HL-60 (cell line): Measurements from ENCODE around the gene ZBTB21.

Experiments used
- DNase-seq, 2 experiments: peaks; one replicate each; pipeline ENCODE4 v3.0.0-alpha.2; 2010 to 2020; ENCODE audit warnings: low read depth in 1 of 2, low spot score in 1 of 2
- H3K27ac ChIP-seq: fragments of 250-450 bp; sonication (Bioruptor Pico); replicated peaks from 2 replicates; pipeline ENCODE4 v1.5.1; 2020; ENCODE audit warnings: mild to moderate bottlenecking, moderate library complexity
- H3K27me3 ChIP-seq: fragments of 250-450 bp; sonication (Bioruptor Pico); 2 replicates; pipeline ENCODE4 v1.5.1; 2021; ENCODE audit warnings: mild to moderate bottlenecking, moderate library complexity; ENCODE audit not compliant: insufficient read depth, poor library complexity, severe bottlenecking
- H3K4me3 ChIP-seq: replicated peaks from 2 replicates; pipeline ENCODE4 v1.5.1; 2011; ENCODE audit warnings: mild to moderate bottlenecking, control low read depth, low read length; ENCODE audit not compliant: insufficient read depth
- GABPA ChIP-seq: IDR thresholded peaks from 2 replicates; pipeline ENCODE4 v1.6.1; 2012; ENCODE audit warnings: low read depth
- POLR2AphosphoS5 ChIP-seq: IDR thresholded peaks from 2 replicates; pipeline ENCODE4 v1.6.1; 2012; ENCODE audit warnings: low read depth
- SPI1 ChIP-seq: IDR thresholded peaks from 2 replicates; pipeline ENCODE4 v1.6.1; 2012; ENCODE audit warnings: low read depth, mild to moderate bottlenecking, borderline replicate concordance
- TF ChIP-seq, protein P1 (sequence below): IDR thresholded peaks from one replicate; pipeline ENCODE4 v1.5.1; 2011; ENCODE audit warnings: low read length, control low read depth, inconsistent platforms; ENCODE audit not compliant: insufficient read depth
- TF ChIP-seq, protein P2 (sequence below): IDR thresholded peaks from 2 replicates; pipeline ENCODE4 v1.6.1; 2012; ENCODE audit warnings: low read depth; ENCODE audit not compliant: insufficient replicate concordance

ZBTB21 gene

DNA sequence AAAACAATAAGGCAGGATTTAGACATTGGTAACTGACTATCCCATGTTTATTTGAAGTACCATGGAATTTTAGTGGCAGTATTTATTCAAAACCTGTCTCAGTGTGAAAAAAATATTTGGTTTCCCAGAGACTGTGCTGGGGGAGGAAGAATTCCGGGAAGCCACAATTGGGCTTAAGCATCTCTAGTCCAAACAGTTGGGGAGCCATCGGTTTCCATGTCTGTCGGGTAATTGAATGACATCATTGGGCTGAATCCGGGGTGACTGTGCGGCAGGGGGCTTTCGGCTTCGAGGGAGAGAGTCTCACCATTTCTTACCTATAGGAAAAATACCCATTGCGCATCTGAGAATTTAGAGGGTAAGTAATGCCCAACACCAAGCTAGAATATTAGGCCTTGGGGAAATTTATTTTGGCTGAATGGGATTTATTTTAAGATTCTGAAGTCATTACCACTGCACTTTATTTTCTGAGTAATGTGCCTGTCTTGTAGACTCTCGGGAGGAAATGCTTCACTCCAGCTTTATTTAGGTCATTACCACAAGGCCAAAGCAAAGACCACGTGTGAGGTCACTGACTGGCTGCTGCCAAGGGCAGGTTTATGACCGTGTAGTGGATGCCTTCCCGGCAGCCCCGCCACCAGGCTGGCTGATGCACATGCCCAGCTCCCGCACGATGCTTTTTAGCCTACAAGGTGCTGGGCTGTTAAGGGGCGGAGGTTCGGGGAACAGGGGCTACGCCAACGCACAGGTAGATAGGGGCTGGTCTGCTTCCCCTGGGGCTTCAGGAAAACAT, 37.9 kb upstream of the ZBTB21 start:
- no peak for DNase-seq
- TF ChIP-seq, protein P1, sequence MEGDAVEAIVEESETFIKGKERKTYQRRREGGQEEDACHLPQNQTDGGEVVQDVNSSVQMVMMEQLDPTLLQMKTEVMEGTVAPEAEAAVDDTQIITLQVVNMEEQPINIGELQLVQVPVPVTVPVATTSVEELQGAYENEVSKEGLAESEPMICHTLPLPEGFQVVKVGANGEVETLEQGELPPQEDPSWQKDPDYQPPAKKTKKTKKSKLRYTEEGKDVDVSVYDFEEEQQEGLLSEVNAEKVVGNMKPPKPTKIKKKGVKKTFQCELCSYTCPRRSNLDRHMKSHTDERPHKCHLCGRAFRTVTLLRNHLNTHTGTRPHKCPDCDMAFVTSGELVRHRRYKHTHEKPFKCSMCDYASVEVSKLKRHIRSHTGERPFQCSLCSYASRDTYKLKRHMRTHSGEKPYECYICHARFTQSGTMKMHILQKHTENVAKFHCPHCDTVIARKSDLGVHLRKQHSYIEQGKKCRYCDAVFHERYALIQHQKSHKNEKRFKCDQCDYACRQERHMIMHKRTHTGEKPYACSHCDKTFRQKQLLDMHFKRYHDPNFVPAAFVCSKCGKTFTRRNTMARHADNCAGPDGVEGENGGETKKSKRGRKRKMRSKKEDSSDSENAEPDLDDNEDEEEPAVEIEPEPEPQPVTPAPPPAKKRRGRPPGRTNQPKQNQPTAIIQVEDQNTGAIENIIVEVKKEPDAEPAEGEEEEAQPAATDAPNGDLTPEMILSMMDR, result no peak
- no peak overlapping the region for H3K27ac ChIP-seq
- H3K4me3 ChIP-seq, result no peak overlapping the region
- H3K27me3 ChIP-seq, result no peaks in the 10 kb centered on the region

DNA sequence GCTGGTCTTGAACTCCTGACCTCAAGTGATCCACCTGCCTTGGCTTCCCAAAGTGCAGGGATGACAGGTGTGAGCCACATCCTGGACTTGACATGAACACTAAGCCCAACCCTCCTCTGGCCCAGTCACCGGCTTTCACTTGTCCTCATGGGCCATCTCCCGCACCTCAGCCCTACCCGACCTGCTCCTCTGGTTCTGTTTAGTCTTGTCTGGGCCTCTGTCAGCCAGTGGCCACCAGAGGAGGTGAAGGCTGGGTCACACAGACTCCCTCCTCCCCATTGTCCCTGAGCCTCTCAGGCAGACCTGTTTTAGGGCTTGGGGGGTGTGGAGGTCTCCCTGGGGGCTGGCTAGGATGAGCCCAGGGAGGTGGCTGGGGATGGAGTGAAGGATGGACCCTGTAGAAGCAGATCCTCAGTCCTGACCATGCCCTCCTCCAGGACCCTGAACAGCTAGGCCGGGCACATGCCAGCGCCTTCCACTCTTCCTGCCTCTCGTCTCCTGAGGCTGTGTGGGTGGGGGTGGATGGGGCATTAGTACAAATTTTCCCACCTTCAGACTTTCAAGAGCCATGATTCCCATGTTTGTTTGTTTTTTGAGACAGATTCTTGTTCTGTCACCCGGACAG, 34.8 kb upstream of the ZBTB21 start:
- DNase-seq, result no peak
- no peak overlapping the region for H3K4me3 ChIP-seq
- H3K27ac ChIP-seq, result no peak overlapping the region
- no peaks in the 10 kb centered on the region for H3K27me3 ChIP-seq
- TF ChIP-seq, protein P1, result no peak
- TF ChIP-seq SPI1 (no peak), POLR2AphosphoS5 (no peak), GABPA (no peak)
- TF ChIP-seq, protein P2, sequence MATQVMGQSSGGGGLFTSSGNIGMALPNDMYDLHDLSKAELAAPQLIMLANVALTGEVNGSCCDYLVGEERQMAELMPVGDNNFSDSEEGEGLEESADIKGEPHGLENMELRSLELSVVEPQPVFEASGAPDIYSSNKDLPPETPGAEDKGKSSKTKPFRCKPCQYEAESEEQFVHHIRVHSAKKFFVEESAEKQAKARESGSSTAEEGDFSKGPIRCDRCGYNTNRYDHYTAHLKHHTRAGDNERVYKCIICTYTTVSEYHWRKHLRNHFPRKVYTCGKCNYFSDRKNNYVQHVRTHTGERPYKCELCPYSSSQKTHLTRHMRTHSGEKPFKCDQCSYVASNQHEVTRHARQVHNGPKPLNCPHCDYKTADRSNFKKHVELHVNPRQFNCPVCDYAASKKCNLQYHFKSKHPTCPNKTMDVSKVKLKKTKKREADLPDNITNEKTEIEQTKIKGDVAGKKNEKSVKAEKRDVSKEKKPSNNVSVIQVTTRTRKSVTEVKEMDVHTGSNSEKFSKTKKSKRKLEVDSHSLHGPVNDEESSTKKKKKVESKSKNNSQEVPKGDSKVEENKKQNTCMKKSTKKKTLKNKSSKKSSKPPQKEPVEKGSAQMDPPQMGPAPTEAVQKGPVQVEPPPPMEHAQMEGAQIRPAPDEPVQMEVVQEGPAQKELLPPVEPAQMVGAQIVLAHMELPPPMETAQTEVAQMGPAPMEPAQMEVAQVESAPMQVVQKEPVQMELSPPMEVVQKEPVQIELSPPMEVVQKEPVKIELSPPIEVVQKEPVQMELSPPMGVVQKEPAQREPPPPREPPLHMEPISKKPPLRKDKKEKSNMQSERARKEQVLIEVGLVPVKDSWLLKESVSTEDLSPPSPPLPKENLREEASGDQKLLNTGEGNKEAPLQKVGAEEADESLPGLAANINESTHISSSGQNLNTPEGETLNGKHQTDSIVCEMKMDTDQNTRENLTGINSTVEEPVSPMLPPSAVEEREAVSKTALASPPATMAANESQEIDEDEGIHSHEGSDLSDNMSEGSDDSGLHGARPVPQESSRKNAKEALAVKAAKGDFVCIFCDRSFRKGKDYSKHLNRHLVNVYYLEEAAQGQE, result no peak

DNA sequence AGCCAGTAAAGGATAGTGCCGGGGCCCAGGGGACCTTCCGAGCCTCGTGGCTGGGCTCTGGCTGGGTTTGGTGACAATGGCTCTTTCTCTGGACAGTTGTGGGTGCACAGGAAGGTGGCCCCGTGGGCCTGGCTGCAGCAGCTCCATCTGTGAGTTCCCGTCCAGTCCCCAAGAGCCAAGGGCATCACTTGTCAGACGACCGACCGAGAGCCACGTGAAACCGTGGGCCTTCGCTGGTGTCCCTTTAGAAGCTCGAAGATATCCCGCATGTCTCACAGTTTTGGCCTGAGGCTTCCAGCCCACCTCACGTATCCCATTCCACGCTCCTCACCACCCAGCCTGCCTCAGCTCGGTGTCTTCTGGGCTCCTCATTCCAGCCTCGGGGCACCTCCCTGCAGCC, 33.8 kb upstream of the ZBTB21 start:
- no peaks in the 10 kb centered on the region for H3K27me3 ChIP-seq
- no peak overlapping the region for H3K27ac ChIP-seq
- DNase-seq, result no peak
- TF ChIP-seq SPI1, result no peak
- no peak overlapping the region for H3K4me3 ChIP-seq

DNA sequence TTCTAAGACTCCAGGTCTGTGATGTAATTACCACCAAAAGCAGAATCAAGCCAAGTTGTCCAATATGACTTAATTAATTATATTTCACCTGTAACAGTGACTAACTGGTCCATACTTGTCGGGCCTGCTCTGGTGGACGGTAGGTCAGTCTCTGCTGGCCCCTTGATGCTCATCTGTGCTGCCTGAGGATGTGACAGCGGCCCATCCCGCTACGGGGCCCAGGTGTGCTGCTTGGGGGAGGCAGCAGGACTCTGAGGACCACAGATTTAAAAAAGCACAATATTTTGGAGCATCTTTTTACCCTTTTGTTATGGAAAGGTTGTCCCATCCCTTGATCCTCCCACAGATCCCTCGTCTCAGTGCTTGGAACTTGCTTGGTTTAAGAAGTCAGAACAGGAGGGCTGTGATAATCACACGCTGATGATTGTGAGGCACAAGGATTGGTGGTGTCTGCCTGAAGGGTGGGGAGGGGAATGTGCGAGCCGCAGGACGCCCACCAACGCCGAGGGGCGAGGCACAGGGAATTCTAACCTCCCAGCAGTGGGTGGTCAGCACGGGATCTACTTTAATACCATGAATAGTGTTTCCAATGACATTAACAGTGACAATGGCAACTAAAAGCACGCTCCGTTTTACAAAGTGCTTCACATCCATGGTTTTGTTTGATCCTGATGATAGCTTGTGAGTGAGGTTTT, 33.2 kb upstream of the ZBTB21 start:
- H3K27me3 ChIP-seq, result no peaks in the 10 kb centered on the region
- no peak overlapping the region for H3K4me3 ChIP-seq
- no peak overlapping the region for H3K27ac ChIP-seq
- TF ChIP-seq SPI1 (no peak), GABPA (no peak), POLR2AphosphoS5 (no peak)
- TF ChIP-seq, protein P2, result no peak
- TF ChIP-seq, protein P1, result no peak
- DNase-seq, result no peak
